NCI-H82 treated with DMSO at 0.1 percent for 48 hours (cell line): ENCODE data around the gene PRPF6.

Source experiments
- DNase-seq: peaks from one replicate; lab custom pipeline; 2025; ENCODE audit not compliant: unreplicated experiment; lab: John Stamatoyannopoulos, UW

The PRPF6 gene

GRCh38 chr20:64033981-64034493 lies 53.1 kb downstream of the PRPF6 start:
- no peak for DNase-seq

- DNase-seq, result no peak
Observed at GRCh38 chr20:64035066-64035932, 54.4 kb downstream of the PRPF6 start.

GRCh38 chr20:64035933-64036345 lies 55.0 kb downstream of the PRPF6 start, which contains the start of gene C20orf204:
C20orf204 (plus strand) TSS chr20:64036182; CDS start chr20:64036324, 142 bp downstream.
- no peak for DNase-seq

- no peak for DNase-seq
Observed at GRCh38 chr20:64036346-64037198, 55.6 kb downstream of the PRPF6 start.

- no peak for DNase-seq
Observed at GRCh38 chr20:64037199-64037497, 56.2 kb downstream of the PRPF6 start.

- no peak for DNase-seq
Observed at GRCh38 chr20:64037498-64038213, 56.7 kb downstream of the PRPF6 start.

- DNase-seq, result no peak
Observed at GRCh38 chr20:64038224-64038564, 57.3 kb downstream of the PRPF6 start.

GRCh38 chr20:64038565-64039292 lies 57.8 kb downstream of the PRPF6 start:
- no peak for DNase-seq

GRCh38 chr20:64039293-64040160 lies 58.6 kb downstream of the PRPF6 start:
- DNase-seq, result no peak

- DNase-seq, result no peak
Observed at GRCh38 chr20:64040231-64041039, 59.5 kb downstream of the PRPF6 start.

- DNase-seq, result no peak
Observed at GRCh38 chr20:64041040-64041780, 60.3 kb downstream of the PRPF6 start.

- DNase-seq, result no peak
Observed at GRCh38 chr20:64041781-64042053, 60.8 kb downstream of the PRPF6 start.

GRCh38 chr20:64042054-64042781 lies 61.3 kb downstream of the PRPF6 start:
- DNase-seq, result no peak

- DNase-seq, result no peak
Observed at GRCh38 chr20:64043768-64044167, 62.8 kb downstream of the PRPF6 start.

GRCh38 chr20:64044484-64045247 lies 63.7 kb downstream of the PRPF6 start:
- no peak for DNase-seq

GRCh38 chr20:64045346-64046011 lies 64.5 kb downstream of the PRPF6 start:
- no peak for DNase-seq

GRCh38 chr20:64047046-64047389 lies 66.1 kb downstream of the PRPF6 start:
- DNase-seq, result no peak
